ENCODE data around the gene CADM1.

GRCh38 chr11:115522302-115522701 is 18.1 kb upstream of the CADM1 start:
- TF ChIP-seq CTCF (IDR thresholded peaks at IDR 0.05), result no peak
- TF ChIP-seq POLR2A (IDR thresholded peaks at IDR 0.05), result no peak
- no peak for TF ChIP-seq EP300 (IDR thresholded peaks at IDR 0.05)
